ENCODE measurements around the gene FXN.

The FXN gene

DNA sequence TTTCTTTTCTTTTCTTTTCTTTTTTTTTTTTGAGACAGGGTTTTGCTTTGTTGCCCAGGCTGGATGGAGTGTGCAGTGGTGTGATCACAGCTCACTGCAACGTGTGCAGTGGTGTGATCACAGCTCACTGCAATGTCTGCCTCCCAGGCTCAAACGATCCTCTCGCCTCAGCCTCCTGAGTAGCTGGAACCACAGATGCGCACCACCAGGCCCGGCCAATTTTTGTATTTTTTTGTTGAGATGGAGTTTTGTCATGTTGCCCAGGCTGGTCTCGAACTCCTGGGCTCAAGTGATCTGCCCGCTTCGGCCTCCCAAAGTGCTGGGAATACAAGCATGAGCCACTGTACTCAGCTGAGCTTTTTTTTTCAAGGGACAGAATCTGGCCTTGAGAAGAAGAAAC, 101.8 kb downstream of the FXN start:
- no peak overlapping the region for H3K4me3 ChIP-seq (ENCODE audit: low read depth, low read length)

DNA sequence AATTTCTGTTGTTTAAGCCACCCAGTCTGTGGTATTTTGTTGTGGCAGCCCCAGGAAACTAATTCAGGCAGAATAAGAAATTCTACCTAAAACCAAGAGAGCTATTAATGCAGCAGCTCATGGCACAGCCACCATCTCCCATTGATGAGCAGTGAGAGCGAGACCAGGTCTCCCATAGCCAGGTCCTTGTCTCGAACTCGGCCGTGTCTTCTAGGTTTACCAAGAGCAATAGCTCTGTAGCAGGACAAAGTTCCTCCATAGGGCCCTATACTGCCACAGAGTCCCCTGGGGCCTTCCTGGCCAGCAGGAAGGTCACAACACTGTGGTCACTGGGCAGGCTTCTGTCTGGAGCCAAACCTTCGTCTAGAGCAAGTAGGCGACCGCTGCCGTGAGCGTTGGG, 104.0 kb downstream of the FXN start:
- no peak overlapping the region for H3K4me3 ChIP-seq (ENCODE audit: low read depth, low read length)

DNA sequence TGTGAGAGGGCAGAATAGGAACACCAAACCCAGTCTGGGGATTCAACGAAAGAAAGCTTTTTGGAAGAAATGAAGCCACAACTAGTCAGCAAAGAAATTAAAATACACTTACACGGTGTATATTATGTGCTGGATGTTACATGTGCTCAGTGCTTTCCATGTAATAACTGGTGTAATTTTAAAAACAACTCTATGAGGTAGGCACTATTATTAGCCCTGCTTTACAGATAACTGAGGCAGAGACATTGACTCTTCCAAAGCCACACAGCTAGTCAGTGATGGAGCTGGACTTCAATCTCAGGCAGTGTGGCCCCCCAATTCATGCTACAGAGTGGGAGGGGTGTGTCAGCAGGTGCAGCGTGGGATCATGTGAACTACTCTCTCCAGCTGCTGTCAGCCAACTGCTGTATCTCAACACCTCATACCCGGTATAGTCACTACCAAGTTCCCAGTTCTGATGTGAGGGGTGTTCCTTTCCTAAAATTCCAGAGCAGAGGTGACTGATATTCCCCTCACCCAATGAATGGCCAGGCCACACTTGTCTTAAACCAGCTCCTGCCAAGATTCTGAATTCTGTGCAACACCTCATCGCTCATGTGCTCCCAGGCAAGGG, 104.7 kb downstream of the FXN start:
- H3K4me3 ChIP-seq (ENCODE audit: low read depth, low read length) = no peak overlapping the region

DNA sequence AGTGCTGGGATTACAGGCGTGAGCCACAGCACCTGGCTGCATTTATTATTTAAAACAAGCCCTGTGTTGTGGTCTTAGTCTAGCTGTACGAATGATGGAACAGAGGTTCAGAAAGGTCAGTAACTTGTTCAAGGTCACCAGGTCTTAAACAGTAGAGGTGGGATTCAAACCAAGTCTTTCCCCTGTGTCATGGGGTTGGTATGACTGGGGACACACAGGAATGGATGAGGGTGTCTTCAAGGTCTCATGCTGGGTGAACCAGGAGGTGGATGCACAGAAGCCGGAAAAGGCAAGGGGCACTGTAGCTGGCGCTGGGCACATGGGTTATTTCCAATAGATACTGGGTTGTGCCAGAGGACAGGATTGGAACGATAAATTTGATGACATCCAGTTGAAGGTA, 106.3 kb downstream of the FXN start:
- H3K4me3 ChIP-seq (ENCODE audit: low read depth, low read length) = no peak overlapping the region

GRCh38 chr9:69143291-69143690, 107.7 kb downstream of the FXN start:
- H3K4me3 ChIP-seq (ENCODE audit: low read depth, low read length) = no peak overlapping the region

DNA sequence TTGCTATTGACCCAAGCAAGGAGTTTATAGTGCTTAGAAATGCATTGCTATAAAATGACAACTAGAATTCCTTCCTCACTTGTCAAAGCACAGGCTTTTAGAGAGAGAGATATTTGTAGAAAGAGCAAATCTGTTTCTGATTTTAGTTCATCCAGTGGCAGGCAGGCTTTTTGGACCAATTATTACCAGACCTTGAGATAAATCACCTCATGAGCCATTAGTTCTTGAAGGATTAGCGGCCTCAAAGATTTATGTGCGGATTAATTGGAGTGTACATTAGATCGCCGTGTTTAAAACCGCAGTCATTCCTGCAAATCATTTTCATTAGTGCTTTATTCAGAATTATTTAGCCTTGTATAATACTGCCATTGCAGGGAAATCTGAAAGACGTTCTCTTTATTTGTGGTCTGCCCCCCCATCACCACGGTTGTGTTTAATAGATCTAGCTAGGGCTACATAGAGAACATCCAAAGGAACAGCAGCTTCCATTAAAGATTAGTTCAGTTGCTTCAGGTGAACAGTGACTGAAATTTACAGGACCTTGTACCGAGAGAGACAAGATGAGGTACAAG, 109.7 kb downstream of the FXN start:
- H3K4me3 ChIP-seq (ENCODE audit: low read depth, low read length) = no peak overlapping the region

- H3K4me3 ChIP-seq (ENCODE audit: low read depth, low read length) = no peak overlapping the region
Measured at GRCh38 chr9:69147041-69147834, 111.7 kb downstream of the FXN start.

- H3K4me3 ChIP-seq (ENCODE audit: low read depth, low read length) = no peak overlapping the region
Measured at GRCh38 chr9:69149321-69149807, 113.8 kb downstream of the FXN start.

Measured in iPS-11a (cell line).